GM21526 (cell line): ENCODE results near the gene JAZF1.

Experiments
- ATAC-seq: cut with Tn5 transposase; IDR thresholded peaks from one replicate; pipeline ENCODE4 v1.9.1; 2021; ENCODE audit warnings: moderate library complexity; ENCODE audit not compliant: unreplicated experiment, low FRiP score

The JAZF1 gene

GRCh38 chr7:28168393-28169158, 12.0 kb downstream of the JAZF1 start:
- ATAC-seq = no peak

DNA sequence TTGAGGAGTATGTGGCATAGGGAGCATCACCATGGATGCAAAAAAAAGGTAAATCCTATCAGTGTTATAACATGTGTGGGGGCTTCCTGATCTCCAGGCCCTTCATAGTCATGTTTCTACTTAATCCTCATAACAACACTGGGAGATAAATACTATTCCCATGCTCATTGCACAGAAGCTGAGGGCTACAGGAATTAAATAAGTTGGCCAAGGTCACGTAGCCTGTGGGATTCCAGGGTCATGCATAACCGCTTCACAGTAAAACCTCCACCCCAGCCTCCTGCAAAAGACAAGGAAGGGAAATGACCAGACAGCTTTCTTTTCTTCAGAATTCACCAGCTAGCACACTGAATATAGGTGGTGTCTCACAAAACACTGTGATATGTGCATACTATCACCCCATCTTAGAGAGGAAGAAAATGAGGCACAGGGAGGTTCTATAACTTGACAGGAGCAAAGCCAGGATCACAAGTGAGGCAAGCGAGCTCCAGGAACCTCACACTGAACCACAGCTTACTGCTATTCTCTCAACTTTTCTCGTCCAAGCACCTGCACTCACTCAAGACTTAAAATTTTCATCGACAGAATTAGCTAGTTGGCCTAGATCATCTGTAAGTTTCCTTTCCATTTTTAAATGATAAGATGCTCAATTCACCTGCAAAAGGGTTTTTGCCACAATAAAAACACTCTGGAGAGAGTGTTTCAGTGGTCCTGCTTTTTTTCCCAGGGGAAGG, 13.4 kb downstream of the JAZF1 start:
- no peak for ATAC-seq

DNA sequence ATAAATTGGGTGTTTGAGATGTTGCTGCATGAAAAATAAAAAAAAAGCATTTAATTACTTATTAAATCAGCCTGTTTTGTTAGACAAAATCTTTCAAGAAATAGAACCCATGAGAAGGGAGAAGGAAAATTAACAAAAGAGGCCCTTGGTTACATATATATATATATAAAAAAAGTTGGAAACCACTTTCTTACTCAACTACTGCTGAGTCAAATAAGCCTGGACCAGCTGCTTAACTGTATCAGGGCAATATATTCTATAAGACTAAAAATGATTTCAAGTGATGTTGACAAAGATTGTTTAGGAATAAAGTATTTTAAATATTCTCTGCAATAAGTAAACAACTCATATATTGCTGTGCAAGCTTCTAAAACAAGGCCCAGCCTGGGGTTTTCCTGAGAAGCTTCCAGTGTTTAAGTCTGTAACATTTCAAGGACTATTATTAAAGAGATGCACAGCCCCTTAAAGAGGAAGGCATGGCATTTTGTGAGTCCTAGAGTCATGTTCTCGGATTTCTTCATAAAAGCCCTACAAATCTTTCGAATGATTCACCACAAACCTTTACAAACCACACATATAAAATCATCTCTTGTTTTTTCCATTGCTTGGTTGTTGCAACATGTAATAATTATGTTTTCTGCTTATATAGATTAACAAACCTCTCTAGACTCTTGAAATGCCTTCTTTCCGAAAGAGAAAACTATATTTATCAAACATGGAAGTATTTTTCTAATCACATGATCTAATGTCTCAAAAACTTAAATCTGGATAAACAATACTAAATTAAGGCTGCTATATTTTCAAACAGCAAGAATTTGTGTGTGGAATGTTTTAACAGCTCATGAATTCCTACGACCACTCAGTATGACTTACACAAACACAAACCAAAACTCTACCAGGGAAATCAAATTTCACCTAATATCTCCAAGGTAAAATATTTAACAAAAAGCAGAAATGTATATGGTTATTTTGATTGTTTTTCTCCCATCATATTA, 14.3 kb downstream of the JAZF1 start:
- no peak for ATAC-seq

DNA sequence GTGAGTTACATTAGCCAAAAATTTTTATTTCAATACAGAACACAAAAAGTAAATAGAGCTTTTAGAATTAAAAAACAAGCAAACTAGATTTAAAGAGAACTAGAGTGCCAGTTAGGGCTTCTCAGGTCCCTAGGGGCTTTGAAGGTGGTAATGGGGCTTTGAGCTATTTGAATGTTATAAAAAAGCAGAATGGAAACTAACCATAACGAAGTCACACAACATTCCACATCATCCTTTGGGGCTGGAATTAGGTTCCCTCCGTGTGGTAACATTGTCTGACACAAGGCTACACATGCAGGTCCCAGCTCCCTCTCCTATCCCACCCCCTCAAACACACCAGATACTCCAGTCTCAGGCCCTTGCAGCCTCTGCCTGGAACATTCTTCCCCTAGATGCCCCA, 15.3 kb downstream of the JAZF1 start:
- no peak for ATAC-seq

- no peak for ATAC-seq
Observed at GRCh38 chr7:28163949-28164348, 16.6 kb downstream of the JAZF1 start.

- no peak for ATAC-seq
Observed at GRCh38 chr7:28161331-28161730, 19.3 kb downstream of the JAZF1 start.

- ATAC-seq = no peak
Observed at GRCh38 chr7:28160551-28160991, 20.0 kb downstream of the JAZF1 start.

DNA sequence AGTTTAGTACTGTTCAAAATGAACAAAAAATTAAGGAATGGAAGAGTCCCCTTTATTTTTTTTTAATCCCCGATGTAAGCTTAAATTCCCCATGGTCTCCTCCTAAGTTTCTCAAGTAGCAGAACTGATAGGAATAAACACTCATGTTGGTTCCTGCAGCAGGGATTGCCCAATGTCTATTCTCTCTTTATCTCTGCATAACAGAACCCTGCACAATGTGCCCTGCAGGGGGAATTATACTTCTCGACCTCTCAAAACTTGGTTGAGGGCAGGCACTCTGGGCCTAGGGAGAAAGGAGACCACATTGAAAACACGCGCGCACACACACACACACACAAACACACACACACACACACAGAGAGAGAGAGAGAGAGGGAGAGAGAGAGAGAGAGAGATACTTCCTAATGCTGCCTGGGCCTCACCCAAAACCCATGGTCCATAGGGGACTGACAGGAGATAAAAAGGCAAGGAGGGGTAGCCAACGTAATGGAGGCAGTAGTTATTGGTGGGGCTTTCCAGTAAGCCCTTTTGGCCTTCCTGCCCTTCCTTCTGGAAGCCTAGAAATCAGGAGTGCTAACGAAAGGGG, 22.7 kb downstream of the JAZF1 start:
- no peak for ATAC-seq

- no peak for ATAC-seq
Observed at GRCh38 chr7:28157076-28157745, 23.4 kb downstream of the JAZF1 start.

GRCh38 chr7:28156401-28156800, 24.2 kb downstream of the JAZF1 start:
- no peak for ATAC-seq

DNA sequence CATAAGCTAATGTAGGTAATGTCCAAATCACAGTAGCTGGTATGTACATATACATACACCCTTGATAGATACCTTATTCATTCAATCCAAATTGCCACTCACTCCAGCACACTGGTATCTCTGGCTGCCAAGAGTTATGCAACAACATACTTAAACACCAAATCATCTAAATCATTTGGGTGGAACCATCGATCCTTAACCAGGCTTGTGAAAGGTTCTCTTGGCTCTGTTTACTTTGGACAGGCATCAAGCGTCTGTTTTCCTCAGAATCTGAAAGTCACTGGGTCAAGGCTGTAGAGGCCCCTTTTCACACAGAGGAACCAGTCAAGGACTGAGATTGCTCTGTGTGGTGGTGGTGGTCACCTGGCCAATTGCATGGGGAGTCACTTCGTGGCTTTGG, 24.6 kb downstream of the JAZF1 start:
- ATAC-seq = no peak

DNA sequence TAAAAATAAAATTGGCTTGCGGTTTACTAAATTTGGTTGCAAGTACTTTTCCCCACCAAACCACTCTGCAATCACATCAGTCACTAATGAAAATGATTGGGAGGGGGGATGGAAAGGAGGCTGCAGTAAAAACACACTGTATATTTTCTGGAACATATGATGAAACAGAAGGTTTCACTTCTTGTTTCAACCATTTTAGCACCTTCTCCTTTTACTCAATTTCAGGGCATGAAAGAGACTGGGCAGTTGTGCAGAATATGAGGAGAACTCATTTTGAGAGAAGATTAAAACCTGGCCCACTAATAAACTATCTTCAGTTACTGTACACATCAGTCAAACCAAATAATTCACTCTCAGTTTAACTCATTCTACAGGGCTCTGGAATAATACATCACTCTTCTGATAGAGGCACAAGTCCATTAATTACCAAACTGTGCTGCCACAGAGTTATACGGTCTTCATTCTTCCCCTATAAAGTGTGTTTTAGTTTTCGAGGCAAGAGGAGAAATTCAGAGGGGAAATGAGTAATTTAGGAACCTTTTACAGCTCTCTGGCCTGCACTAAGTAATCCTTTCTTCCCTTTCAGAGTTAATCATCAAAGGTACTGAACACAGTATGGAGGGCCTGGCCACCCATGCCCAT, 25.5 kb downstream of the JAZF1 start:
- peak; percentile 86 for ATAC-seq

- no peak for ATAC-seq
Observed at GRCh38 chr7:28152594-28152993, 28.0 kb downstream of the JAZF1 start.

- ATAC-seq = peak; percentile 41
Observed at GRCh38 chr7:28151965-28152364, 28.6 kb downstream of the JAZF1 start.

- ATAC-seq = no peak
Observed at GRCh38 chr7:28149291-28150101, 31.1 kb downstream of the JAZF1 start.

DNA sequence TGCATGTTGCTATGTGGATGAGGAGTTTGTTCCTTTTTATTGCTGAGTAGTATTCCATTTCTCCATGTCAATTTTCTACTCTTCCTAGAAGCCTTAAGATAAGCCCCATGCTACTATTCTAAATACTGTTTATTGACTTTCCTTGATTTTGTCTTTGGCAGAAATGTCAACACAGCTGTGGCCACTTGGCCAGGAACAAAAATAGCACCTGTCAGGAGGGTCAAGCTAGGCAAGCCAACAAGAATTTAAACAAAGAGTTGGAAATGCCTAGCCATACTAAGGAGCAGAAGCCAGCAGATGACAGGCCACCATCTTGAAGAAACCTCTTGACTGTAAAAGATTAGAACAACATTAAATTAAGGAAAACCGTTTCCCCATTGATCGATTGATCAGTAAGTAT, 34.7 kb downstream of the JAZF1 start:
- no peak for ATAC-seq

- no peak for ATAC-seq
Observed at GRCh38 chr7:28145090-28145626, 35.4 kb downstream of the JAZF1 start.

DNA sequence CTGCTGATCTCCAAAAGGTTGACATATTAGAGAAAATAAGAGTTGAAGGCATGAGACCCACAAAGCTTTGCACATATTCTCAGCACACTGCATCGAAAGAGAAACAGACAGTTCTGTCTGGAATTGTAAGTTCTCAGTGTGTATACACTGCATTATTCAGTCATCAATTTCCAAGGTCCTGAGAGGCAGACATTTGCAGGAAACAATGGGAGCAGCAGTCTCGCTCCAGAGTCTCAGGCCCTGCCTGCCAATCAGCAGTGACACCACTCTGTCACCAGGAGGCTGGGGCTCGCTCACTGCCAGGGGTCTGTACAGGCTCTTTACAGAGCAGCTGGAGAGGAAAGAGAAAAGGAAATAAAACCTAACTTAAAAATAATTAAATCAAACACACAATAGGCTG, 36.3 kb downstream of the JAZF1 start:
- no peak for ATAC-seq
